Heart left ventricle (tissue), 13 donors: ENCODE data around the gene PDGFC.

Source experiments
- POLR2A ChIP-seq, 2 donors: fragments of 450-650 bp; IDR thresholded peaks; one replicate each; pipeline ENCODE4 v1.6.1; 2017; ENCODE audit warnings: antibody characterized with exemption in 2 of 2, mild to moderate bottlenecking in 2 of 2, moderate library complexity in 2 of 2
- TF ChIP-seq, protein P1 (sequence below), 12 donors: fragments of 200-600 bp; sonication (generic) in 4 of 12; IDR thresholded peaks; one replicate each; pipeline versions ENCODE4 v1.5.0 to v1.8.0; 2018 to 2022; ENCODE audit warnings: antibody characterized with exemption in 12 of 12, mild to moderate bottlenecking in 5 of 12
- donor health status: ischemic (EF 13 %, LVEDD 7.1; RV severe dilation, severe dysfunction).
- donor health status: DM: no; HTN: yes; CAD: no.
- donor health status: DM: no; HTN: no; CAD: no.
- donor health status: ischemic (EF 25% LVEDD 6.9; RV normal size, moderate dysfunction).
- donor health status: ischemic (EF 25% LVEDD 5.7; RV mildly dilated, moderate dysfunction).
- donor health status: ischemic (EF 35%, LVEDD 5.7; RV mildly dilated, moderate dysfunction).
- donor health status: nonischemic (EF 11% LVEDD 7.7; RV severe dilation, severe dysfunction).
- donor health status: DM: yes; HTN: yes; CAD: no.
- donor health status: PGD.
- donor health status: ischemic (EF 29% LVEDD 5.4; RV normal size, mild dysfunction).
- donor health status: nonischemic (EF 23%, LVEDD 6.1; RV moderate dilation, normal function).

GRCh38 chr4:156961196-156962057 lies 10.2 kb downstream of the PDGFC start:
- no peak for TF ChIP-seq POLR2A (IDR thresholded peaks at IDR 0.05)
- TF ChIP-seq, protein P1, sequence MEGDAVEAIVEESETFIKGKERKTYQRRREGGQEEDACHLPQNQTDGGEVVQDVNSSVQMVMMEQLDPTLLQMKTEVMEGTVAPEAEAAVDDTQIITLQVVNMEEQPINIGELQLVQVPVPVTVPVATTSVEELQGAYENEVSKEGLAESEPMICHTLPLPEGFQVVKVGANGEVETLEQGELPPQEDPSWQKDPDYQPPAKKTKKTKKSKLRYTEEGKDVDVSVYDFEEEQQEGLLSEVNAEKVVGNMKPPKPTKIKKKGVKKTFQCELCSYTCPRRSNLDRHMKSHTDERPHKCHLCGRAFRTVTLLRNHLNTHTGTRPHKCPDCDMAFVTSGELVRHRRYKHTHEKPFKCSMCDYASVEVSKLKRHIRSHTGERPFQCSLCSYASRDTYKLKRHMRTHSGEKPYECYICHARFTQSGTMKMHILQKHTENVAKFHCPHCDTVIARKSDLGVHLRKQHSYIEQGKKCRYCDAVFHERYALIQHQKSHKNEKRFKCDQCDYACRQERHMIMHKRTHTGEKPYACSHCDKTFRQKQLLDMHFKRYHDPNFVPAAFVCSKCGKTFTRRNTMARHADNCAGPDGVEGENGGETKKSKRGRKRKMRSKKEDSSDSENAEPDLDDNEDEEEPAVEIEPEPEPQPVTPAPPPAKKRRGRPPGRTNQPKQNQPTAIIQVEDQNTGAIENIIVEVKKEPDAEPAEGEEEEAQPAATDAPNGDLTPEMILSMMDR (IDR thresholded peaks at IDR 0.05) = no peak
